Measurements from ENCODE around the gene C11orf91. TPM values are rescaled to one million over a fixed set of nuclear protein-coding genes. Genes with fewer than 3 reads are reported as not detected.

The C11orf91 gene
- total RNA-seq, 1 donor from 2014 or later: not detected

- Histone ChIP-seq H4K20me1 (ENCODE audit: low read depth) (no peaks in the 10 kb centered on the region), H3K9me3 (ENCODE audit: low read depth) (no peaks in the 10 kb centered on the region), H2AFZ (replicated peaks) (no peak overlapping the region), H3K79me2 (ENCODE audit: low read depth) (no peaks in the 10 kb centered on the region), H3K4me3 (no peak overlapping the region), H3K9ac (no peak overlapping the region), H3K27me3 (no peaks in the 10 kb centered on the region), H3K4me2 (no peak overlapping the region), H3F3A (ENCODE audit: low read depth) (no peaks in the 10 kb centered on the region), H3K27ac (no peak overlapping the region), H3K36me3 (no peaks in the 10 kb centered on the region), H3K4me1 (no peaks in the 10 kb centered on the region)
- H3K27ac Mint-ChIP-seq: no peak overlapping the region
- no peak overlapping the region for H3K4me3 Mint-ChIP-seq
- H3K36me3 Mint-ChIP-seq: peaks cover 4% of the 10 kb centered on the region
- H3K4me1 Mint-ChIP-seq: no peaks in the 10 kb centered on the region
- TF ChIP-seq CTCF (IDR thresholded peaks at IDR 0.05) (no peak), EZH2 (IDR thresholded peaks at IDR 0.05) (no peak), EZH2phosphoT487 (IDR thresholded peaks at IDR 0.05) (no peak)
- H3K9me3 Mint-ChIP-seq: no peaks in the 10 kb centered on the region
- H3K27me3 Mint-ChIP-seq (ENCODE audit: insufficient read depth, low read depth): no peaks in the 10 kb centered on the region
- DNase-seq (ENCODE audit: low spot score): no peak
These were observed 46.0 kb downstream of the C11orf91 start for GRCh38 chr11:33654594-33654993.

GRCh38 chr11:33652930-33653329 is 47.7 kb downstream of the C11orf91 start:
- no peaks in the 10 kb centered on the region for H3K4me1 ChIP-seq
- H3K27ac ChIP-seq: no peak overlapping the region
- no peak overlapping the region for H3K4me3 Mint-ChIP-seq
- no peak overlapping the region for H3K9ac ChIP-seq
- no peaks in the 10 kb centered on the region for H3K27me3 ChIP-seq
- H2AFZ ChIP-seq (replicated peaks): no peak overlapping the region
- no peaks in the 10 kb centered on the region for H3K4me1 Mint-ChIP-seq
- H4K20me1 ChIP-seq (ENCODE audit: low read depth): no peaks in the 10 kb centered on the region
- H3K36me3 Mint-ChIP-seq: peaks cover 4% of the 10 kb centered on the region
- no peaks in the 10 kb centered on the region for H3K9me3 Mint-ChIP-seq
- no peak overlapping the region for H3K27ac Mint-ChIP-seq
- H3K4me2 ChIP-seq: no peak overlapping the region
- no peak for DNase-seq (ENCODE audit: low spot score)
- TF ChIP-seq EZH2 (IDR thresholded peaks at IDR 0.05) (no peak), EZH2phosphoT487 (IDR thresholded peaks at IDR 0.05) (no peak), CTCF (IDR thresholded peaks at IDR 0.05) (no peak)
- H3K27me3 Mint-ChIP-seq (ENCODE audit: insufficient read depth, low read depth): no peaks in the 10 kb centered on the region
- H3F3A ChIP-seq (ENCODE audit: low read depth): no peaks in the 10 kb centered on the region
- no peaks in the 10 kb centered on the region for H3K9me3 ChIP-seq (ENCODE audit: low read depth)
- H3K36me3 ChIP-seq: no peaks in the 10 kb centered on the region
- H3K79me2 ChIP-seq (ENCODE audit: low read depth): no peaks in the 10 kb centered on the region
- no peak overlapping the region for H3K4me3 ChIP-seq

GRCh38 chr11:33652431-33652830 is 48.2 kb downstream of the C11orf91 start:
- H3K27me3 Mint-ChIP-seq (ENCODE audit: insufficient read depth, low read depth): no peaks in the 10 kb centered on the region
- Histone ChIP-seq H3K4me1 (no peaks in the 10 kb centered on the region), H3K27me3 (no peaks in the 10 kb centered on the region), H3K79me2 (ENCODE audit: low read depth) (no peaks in the 10 kb centered on the region), H2AFZ (replicated peaks) (no peak overlapping the region), H3K4me2 (no peak overlapping the region), H3K9ac (no peak overlapping the region), H3K36me3 (no peaks in the 10 kb centered on the region), H3K4me3 (no peak overlapping the region), H3K27ac (no peak overlapping the region), H3F3A (ENCODE audit: low read depth) (no peaks in the 10 kb centered on the region), H4K20me1 (ENCODE audit: low read depth) (no peaks in the 10 kb centered on the region), H3K9me3 (ENCODE audit: low read depth) (no peaks in the 10 kb centered on the region)
- H3K4me1 Mint-ChIP-seq: no peaks in the 10 kb centered on the region
- H3K9me3 Mint-ChIP-seq: no peaks in the 10 kb centered on the region
- H3K4me3 Mint-ChIP-seq: no peak overlapping the region
- TF ChIP-seq CTCF (IDR thresholded peaks at IDR 0.05) (no peak), EZH2 (IDR thresholded peaks at IDR 0.05) (no peak), EZH2phosphoT487 (IDR thresholded peaks at IDR 0.05) (no peak)
- no peak overlapping the region for H3K27ac Mint-ChIP-seq
- no peak for DNase-seq (ENCODE audit: low spot score)
- peaks cover 4% of the 10 kb centered on the region for H3K36me3 Mint-ChIP-seq

Data from neural progenitor cell (in vitro differentiated cells).